GM12891 (cell line): Measurements from ENCODE around the gene LGSN.

Experiments
- POLR2A ChIP-seq: IDR thresholded peaks from 2 replicates; pipeline ENCODE4 v1.6.1; 2011; ENCODE audit warnings: low read depth, low read length, control low read depth
- POLR2AphosphoS5 ChIP-seq: IDR thresholded peaks from 2 replicates; pipeline ENCODE4 v1.6.1; 2011; ENCODE audit warnings: low read depth, low read length, control low read depth
- TAF1 ChIP-seq: IDR thresholded peaks from 2 replicates; pipeline ENCODE4 v1.6.1; 2011; ENCODE audit warnings: low read depth, low read length, control low read depth

DNA sequence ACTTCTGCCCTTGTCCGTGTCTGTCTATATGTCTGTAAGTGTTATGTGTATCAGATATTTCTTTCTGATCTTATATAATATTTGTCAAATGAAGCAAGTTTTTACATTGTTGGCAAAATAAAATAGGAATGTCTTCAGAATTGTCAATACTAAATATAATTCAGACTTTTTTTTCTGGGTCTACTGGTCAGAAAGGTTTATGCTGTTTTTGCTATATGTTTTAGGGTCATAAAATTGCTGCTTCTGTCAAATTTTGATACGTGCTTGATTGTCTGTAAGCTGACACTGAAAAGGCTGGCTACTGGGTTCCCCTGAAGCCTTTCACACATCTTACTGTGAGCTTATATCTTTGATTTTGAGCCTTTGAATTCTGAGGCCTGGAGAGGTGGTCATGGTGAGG is 20.1 kb downstream of the LGSN start:
- TF ChIP-seq TAF1 (no peak), POLR2A (no peak), POLR2AphosphoS5 (no peak)
